HG02571 (cell line): Measurements from ENCODE around the gene FTO.
"Not testable (repeated sequence)": the region's sequence is repeated elsewhere in the genome, so short reads cannot be mapped to it uniquely, and the experiment has no call there.

Experiments
- ATAC-seq: cut with Tn5 transposase; IDR thresholded peaks from one replicate; pipeline ENCODE4 v1.9.1; 2021; ENCODE audit warnings: mild to moderate bottlenecking, moderate library complexity; ENCODE audit not compliant: unreplicated experiment

FTO gene

DNA sequence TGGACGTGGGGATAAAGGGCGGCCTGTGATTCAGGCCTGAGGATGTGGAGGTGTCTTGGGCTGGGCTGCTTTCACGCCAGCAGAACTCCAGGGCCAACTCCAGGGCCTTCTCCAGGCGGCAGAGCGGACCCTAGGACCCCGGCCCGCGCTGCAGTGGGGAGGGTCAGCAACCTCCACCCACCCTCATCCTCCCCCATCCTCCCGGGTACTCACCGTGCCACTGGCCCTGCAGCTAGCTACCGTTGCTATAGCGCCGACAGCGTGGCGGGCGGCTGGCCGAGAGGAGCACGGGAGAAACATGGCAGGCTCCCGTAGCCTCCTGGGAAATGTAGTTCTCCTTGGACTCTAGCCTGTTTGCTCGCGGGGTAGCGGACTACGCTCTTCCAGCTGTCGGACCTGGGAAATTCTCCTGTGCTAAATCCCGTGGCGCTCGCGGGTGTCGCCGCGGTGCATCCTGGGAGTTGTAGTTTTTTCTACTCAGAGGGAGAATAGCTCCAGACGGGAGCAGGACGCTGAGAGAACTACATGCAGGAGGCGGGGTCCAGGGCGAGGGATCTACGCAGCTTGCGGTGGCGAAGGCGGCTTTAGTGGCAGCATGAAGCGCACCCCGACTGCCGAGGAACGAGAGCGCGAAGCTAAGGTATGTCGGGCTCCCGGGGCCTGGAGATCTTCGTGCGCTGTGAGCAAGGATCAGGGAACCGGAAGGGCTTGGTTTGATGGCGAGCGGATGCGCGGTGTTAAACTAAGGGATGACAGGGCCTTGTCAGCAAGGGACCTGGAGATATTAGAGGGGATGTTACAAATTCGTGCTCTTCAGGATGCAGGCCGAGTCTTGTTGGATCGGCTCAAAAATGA is at the start of gene FTO, which contains the start of gene RPGRIP1L:
Gene FTO, plus strand, starts transcription at position 567 of the 855 bp plus-strand sequence.
Gene RPGRIP1L, minus strand, starts transcription at position 270 of the 855 bp plus-strand sequence. CDS start 3,136 bp downstream, outside the sequence.
- ATAC-seq: peak; percentile 99

DNA sequence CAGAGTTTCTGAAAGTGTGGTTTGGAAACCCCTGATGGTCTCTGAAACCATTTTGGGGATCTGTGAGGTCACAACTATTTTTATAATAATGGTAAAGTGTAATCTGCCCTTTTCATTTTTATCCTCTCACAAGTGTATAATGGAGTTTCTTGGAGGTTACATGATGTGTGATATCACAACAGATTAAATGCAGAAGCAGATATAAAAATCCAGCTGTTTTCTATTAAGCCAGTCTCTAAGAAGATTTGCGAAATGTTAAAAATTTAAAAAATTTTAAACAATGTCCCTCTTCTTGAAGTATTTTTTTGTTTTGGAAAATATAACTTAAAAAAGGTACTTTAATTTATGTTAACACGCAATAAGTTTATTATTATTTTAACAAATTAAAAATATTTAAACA is 49.0 kb upstream of the FTO start:
- no peak for ATAC-seq

DNA sequence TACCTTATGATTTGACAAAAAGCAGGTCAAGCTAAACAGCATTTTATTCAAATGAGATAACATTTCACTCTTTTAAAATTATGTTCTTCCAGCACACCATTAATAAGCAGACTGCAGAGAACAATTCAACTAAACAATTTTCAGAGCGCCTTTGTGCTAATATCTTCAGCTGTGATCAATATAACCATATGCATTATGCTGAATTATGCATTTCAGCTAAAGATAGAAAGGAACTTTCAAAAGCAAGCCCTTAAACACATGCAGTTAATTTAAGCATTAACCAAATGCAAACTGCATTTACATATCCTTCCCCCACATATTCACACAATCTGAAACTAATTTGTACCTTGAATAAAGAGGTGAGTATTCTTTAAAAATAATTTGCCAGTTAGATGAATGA is 41.9 kb upstream of the FTO start:
- ATAC-seq: no peak

DNA sequence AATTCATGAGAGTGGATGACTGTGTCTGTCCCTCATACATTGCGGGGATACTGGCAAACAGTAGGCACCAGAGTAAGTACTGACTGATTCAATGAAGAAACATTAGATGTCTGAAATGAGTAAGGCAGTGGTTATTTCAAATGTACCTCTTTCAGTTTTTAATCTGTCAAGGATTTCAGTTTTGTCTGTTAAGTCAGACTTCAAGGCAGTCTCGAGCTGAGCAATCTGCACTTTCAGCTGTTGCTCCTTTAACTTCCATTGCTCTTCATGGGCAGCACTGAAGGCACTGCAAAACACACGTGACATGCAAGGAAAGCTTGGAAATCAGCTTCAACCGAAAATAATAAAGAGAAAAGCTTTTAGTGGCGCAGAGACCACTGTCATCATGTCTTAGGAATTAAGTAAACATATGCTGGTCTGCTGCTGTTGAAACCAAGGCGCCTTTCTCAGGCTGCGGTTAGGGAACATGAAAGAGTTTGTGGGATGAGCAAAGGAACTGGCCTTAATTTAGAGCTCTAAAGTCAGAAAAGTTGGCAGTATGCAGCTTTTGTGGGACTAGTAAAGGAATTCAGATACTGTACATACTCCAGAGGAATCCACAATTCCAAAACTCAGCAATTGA is 39.1 kb upstream of the FTO start:
- no peak for ATAC-seq

DNA sequence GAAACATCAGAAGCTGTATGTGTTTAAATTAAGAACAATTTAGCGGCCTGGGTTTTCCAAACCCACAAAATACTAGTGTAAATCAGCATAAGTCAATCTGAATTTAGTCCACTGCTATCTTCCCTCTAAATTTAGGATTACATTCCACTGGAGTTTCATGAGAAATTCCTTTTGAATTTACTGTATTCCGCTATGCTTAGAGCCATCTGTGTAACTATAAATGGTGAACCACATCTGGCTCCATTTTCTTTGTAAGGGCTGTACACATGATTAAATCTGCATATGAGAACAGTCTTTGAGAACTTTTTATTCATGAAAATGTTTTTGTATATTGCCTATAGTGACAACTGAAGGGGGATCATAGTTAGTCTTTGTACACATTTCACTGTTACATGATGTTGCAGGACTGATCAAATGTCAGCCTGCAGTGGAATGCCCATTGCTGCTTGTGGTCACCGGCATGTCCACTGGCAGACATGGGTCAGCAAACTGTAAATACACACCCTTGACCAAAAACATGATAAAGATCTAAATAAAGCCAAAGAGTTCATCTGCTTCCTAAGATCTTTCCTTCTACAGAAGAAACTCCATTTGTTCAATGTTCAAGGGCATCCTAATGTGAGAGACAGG is 37.1 kb upstream of the FTO start:
- ATAC-seq: no peak

DNA sequence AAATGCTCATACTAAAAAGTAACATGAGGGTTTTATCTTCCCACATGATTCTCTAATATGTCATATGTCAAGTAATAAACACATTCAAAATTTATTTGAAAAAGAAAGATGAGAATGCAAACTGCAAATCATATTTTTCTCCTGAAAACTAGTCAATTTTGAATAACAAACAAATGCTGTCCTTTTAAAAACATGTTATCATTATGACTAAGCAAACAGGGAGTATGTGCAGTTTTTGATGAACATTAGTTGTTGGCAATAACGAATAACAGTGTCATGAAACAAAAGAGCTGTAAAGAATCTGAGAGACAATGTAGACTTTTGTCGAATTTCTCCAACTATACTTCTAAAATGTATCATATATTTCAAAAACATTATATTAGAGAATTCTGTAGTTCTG is 35.1 kb upstream of the FTO start:
- no peak for ATAC-seq

DNA sequence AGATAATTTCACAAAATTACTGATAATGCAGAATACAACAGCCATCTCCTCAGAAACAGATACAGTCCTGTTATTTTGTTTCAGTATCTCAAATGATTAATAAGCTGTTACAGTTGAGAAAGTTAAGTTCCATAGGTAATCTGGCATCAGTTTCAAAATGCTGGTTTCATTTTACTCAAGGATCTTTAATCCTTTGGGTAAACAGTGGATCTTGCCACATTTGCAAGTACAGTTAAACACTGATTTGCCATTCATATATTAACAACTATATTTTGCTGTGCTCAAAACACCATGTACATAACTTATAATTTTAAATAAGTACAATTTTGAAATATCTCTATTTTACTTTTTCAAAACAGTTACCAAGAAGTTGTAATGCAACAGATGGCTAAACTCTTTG is 31.5 kb upstream of the FTO start:
- ATAC-seq: no peak

DNA sequence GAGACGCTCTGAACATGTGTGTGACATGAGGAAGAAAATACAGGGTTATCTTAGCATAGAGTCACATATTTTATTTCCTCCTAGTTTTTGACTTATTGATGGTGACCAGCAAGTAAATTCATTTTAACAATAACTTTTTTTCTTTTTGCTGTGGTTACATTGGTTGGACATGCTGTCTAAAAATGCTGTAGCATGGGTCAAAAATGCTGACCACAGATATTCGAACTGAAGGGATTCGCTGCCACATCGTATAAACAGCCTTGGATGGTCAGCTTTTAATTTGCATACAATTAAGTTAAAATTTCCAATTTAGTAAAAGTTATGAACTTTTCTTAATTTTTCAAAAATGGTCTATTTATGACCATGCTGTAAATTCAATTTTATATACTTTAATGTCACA is 30.8 kb upstream of the FTO start:
- ATAC-seq: no peak

DNA sequence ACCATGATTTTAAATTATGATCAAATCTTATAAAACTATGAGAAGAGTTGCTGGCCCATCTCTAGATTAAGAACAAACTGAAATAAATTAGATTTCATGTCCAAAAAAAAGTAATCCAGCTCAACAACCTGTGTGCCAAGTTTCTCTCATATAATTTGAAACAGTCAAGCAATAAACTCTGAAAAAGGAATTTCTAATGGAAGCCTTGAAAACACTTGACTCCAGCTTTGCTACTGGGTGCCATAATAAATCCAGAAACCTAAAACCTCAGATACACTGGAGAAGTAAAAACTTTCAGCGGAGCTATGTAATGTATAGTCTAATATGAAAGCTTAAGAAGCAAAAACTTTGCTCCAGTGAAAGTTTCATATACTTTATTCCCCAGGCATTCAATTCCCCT is 25.8 kb upstream of the FTO start:
- no peak for ATAC-seq

DNA sequence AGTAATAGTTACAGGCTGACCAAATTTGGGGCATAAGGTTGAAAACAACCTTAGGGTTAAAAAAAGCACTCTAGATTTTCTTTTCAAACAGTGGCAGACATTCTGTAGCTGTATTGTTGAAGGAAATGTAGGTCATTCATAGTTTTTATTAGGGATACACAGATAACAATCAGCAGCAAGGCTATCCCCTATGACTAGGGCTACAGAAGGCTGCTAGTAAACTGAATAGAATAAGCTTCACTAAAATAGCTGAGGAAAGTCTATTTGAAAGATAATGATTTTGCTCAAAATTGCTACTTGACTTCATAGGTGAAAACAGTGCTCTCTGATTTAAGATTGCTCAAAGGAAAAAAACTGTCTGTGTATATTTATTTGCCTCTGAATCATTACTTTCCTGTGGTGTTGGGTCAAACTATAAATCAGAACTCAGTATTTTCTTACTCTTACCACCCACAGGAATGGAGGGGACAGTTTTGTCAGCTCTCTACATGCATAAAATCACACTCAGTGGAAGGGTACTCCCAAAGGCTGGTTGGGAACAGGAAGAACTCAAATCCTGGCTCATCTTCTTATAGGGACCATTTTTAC is 25.1 kb upstream of the FTO start:
- ATAC-seq: no peak

DNA sequence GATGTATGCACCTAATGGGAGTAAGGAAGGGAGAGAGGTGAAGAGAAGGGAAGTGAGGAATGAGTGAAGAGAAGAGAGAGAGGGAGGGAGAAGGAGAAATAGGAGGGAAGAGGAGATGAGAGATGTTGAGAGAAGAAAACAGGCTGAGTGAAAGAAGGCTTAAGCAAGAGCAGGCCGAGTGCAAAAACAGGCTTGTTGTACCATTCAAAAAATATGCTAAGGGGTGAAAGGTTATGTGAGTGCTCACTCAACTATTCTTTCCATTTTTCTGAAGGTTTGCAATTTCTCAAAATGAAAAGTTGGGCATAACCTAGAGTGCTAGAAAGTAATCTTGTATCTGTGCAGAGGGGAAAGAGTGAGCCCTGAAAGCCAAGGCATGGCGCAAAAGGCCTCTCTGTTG is 23.2 kb upstream of the FTO start:
- ATAC-seq: no peak

DNA sequence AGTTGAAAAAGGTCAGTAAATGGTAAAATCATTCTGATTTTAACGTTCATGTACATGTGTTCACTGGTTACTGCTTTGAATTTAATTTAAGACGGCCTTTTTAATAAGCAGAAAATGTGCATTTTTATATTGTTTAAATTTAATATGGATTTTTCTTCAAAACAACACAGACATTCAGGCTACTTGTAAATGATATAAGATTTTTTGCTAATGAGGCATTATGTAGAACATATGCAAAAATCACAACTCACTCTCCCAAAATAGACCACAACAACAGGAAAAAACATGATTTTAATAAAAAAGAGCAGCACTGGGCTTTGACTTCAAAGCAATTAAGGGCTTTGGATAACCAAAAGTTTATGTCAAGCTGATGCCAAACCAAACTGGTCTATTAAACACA is 22.6 kb upstream of the FTO start:
- ATAC-seq: no peak

DNA sequence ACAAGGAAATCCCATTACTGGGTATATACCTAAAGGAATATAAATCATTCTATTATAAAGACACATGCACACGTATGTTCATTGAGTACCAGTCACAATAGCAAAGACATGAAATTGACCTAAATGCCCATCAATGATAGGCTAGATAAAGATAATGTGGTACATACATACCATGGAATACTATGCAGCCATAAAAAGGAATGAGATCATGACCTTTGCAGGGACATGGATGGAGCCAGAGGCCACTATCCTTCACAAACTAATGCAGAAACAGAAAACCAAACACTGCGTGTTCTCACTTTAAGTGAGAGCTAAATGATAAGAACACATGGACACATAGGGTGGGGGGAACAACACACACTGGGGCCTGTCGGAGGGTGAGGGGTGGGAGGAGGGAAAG is 18.6 kb upstream of the FTO start:
- ATAC-seq: not testable (repeated sequence)

DNA sequence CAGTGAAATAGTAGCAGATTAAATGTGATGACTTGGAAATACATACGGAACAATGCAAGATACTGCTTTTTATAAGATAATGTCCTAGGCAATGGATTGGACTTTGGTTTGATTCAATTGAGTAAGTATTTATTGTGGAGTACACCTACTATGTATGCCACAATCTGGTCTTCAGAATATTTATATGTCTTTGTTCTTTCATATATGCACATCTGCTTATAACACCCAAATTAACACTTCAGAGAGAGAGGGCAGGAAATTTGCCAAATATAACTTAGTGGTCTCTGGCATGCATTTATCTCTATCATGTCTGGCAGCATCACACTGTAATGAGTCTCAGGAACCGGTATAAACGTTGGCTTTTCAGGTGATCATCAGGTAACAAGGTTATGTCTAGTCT is 17.2 kb upstream of the FTO start:
- no peak for ATAC-seq

DNA sequence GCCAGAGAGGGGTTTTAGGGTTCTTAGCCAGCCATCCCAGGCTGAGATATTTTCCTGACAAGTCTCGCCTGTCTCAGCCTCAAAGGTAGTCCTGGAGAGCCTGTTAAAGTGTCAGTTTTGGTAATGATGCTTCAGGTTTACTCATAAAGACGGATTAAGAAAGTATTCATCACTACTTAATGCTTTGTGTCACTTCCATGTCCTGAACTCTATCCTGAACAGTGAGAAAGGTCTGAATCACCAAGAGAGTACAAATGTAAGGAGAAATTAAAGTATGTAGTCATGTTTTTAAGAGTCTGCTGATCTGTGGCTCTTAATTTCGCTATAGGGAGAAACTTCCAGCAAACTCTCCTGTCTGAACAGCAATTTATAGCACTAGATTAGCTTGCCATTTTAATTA is 14.3 kb upstream of the FTO start:
- ATAC-seq: no peak

DNA sequence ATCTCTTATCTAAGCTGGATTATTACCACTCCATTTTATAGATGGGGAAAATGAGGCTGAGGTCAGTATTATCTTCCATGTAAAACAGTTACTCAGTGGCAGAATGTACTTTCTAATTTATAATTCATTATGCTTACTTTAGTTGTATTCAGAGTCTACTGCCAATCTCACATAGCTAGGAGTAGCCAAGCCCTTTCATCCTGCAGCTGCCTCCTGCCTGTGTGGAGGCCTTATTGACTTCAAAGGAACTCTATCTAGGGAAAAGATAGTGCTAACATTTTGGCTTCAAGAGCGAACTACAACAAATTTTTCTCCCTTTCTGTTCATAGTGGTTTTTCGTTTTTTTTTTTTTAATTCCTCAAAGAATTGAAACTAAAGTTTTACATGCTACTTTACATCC is 13.2 kb upstream of the FTO start:
- ATAC-seq: no peak

DNA sequence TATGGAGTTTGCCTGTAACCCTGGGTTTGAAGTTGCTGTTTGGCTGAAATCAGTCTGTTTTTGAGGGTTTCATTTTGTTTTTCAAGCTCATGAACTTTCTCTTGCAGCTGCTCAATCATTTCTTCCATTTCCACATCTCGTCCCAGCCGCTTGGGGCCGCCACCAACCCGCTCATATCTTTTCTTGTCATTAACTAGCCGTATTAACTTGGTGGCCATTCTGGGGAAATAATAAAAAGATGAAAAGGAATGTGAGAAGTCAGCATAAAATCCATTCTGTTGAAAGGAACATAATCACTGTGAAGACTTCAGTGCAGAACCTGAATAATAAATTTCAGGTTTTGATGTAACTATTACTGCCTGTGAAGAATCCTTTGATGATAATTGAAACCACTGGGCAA is 11.8 kb upstream of the FTO start:
- ATAC-seq: no peak

DNA sequence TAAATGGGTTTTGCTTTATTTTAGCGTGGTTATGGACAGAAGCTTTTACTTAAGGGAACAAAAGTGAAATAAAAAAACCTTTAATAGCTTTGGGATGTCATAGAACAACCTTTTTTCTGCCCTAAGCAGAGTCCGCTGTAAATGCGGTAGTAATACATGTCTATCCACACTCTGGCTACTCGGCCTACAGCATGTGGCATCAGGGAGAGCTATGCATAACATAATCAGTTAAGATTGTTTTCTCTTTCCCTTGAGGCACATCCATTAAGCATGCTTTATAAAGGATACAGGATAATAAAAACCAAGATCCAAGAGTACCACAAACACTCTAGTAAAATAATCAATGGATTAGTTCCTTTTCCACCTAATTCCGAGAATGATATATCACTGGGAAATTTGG is 10.6 kb upstream of the FTO start:
- no peak for ATAC-seq

DNA sequence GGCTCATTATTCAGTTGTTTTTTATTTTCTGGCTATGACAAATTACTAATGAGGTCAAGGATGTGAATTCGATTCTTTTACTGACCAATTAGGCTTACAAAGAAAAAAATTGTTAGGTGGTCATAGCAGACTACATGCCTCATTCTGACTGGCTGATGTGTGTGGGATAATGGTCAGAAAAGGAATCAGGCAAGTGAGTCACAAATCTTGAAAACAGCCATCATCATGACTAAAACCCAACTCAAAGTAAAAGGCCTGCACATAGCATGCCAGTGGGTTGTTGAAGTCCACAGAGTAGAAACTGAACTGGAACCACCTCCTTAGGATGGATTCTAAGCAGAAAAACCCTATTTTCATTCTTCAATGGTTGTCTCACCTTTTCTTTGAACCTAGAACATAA is 8.9 kb upstream of the FTO start:
- ATAC-seq: no peak

DNA sequence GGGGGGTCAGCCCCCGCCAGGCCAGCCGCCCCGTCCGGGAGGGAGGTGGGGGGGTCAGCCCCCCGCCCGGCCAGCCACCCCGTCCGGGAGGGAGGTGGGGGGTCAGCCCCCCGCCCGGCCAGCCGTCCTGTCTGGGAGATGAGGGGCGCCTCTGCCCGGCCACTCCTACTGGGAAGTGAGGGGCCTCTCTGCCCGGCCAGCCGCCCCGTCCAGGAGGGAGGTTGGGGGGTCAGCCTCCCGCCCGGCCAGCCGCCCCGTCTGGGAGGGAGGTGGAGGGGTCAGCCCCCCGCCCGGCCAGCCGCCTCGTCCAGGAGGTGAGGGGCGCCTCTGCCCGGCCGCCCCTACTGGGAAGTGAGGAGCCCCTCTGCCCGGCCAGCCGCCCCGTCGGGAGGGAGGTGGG is 5.7 kb upstream of the FTO start:
- ATAC-seq: not testable (repeated sequence)

DNA sequence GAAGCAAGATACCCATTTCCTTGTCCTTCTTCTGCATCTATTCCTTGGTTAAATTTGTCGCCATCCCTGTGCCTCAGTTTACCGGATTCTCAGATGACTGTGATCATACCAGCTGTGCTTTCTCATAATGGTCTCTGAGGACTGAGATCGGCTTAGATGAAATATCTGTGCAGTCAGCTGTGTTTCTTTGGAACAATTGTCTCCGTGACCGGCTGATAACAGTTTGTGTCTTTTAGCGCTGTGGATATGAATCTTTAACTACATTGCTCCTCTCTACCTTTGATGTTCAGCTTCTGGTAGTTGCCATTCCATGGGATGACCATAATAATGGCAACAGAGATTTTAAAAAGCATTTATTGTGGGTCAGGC is 473 bp downstream of the FTO start:
- no peak for ATAC-seq

DNA sequence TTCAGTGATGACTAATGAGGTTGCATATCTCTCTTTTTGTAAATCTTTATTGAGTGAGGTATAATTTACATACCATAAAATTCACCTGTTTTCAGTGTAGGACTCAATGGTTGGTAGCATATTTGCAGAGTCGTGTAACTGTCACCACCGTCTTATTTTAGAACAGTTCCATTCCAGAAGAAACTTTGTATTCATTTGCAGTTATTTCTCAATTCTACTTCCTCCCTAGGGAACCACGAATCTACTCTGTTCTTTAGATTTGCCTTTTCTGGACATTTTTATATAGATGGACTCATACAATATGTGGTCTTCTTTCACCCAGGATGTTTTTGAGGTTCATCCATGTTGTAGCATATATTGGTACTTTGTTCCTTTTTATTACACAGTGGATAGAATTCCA is 3.7 kb downstream of the FTO start:
- ATAC-seq: no peak
